ENCODE measurements around the gene ZBED6. TPM values are rescaled to one million over a fixed set of nuclear protein-coding genes. Genes with fewer than 3 reads are reported as not detected.
A peak's percentile ranks its signal among the peaks of the same experiment; 100 is the strongest.
"Not testable (repeated sequence)": the region's sequence is repeated elsewhere in the genome, so short reads cannot be mapped to it uniquely, and the experiment has no call there.

The ZBED6 gene, protein sequence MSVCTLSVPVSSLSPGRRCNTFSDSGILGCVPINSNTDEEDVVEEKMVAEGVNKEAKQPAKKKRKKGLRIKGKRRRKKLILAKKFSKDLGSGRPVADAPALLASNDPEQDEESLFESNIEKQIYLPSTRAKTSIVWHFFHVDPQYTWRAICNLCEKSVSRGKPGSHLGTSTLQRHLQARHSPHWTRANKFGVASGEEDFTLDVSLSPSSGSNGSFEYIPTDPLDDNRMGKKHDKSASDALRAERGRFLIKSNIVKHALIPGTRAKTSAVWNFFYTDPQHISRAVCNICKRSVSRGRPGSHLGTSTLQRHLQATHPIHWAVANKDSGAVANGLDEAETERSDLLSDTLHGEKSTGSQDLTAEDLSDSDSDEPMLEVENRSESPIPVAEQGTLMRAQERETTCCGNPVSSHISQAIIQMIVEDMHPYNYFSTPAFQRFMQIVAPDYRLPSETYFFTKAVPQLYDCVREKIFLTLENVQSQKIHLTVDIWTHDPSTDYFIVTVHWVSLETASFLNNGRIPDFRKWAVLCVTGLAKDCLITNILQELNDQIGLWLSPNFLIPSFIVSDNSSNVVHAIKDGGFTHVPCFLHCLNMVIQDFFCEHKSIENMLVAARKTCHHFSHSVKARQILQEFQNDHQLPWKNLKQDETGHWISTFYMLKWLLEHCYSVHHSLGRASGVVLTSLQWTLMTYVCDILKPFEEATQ (N-terminal part only)
- total RNA-seq = 13.7 TPM
- long read RNA-seq = 0 reads

DNA sequence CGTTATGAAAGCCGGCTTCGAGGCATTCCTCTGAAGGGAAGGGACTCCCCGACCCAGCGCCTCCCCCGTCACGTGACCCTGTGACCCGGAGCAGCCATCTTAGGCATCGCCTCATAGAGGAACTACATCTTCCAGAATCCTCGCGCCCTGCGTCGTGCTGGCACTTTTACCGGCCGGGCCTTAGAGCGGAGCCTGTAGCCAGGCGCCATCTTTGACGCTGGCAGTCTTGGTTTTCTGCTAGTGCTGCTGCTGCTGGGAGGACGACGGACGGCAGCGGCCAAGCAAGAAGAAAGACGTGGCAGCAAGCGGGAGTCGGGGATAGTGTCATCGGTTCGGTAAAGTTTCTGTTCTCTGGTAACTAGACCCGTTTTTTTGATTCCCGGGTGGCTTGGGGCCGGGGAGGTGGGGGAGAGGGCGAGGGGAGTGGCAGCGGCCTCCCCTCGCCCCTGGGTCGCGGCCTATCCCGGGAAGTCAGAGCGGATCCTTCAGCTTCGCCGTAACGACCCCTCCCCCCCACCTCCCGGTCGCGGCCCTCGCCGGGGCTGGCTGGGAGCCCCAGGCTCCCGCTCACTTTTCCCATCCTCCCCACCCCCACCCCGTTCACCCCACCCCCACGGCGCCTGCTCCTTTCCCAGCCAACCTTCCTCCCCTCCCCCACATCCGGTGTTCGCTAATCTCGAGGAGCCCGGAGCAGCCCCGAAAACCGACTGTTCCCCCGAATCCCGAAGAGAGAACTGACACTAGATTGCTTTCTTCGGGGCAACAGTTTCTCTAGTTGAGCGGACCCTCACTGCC is at the start of gene ZBED6, which contains the start of gene ZC3H11A:
TSS of gene ZBED6 (plus strand) at position 183 of the 795 bp plus-strand sequence. CDS start 1,900 bp downstream, outside the sequence.
TSS of gene ZC3H11A (plus strand) at position 183 of the 795 bp plus-strand sequence. CDS start 21,448 bp downstream, outside the sequence.
- ATAC-seq (peak; percentile 97), DNase-seq (peak; percentile 99)
- intact Hi-C loops (cut with micrococcal nuclease) = no loop called here

DNA sequence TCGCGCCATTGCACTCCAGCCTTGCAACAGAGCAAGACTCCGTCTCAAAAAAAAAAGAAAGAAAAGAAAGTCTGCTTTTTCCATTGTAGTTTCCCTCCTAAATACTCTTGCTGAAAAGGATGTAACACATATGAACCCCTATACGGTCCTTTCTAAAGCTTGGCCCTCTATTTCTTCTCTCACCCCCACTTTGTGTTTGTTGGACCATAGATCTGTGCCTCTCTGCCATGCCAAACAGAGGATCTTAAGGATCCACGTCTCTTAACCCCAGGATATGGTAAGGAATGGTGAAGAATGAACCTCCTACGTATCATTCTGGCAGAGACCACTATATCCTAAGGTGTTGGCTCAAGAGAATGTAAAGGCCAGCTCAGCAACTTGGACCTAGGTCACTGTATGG is 49.1 kb upstream of the ZBED6 start:
- DNase-seq (no peak), ATAC-seq (no peak)
- intact Hi-C loops (cut with micrococcal nuclease) = no loop called here

DNA sequence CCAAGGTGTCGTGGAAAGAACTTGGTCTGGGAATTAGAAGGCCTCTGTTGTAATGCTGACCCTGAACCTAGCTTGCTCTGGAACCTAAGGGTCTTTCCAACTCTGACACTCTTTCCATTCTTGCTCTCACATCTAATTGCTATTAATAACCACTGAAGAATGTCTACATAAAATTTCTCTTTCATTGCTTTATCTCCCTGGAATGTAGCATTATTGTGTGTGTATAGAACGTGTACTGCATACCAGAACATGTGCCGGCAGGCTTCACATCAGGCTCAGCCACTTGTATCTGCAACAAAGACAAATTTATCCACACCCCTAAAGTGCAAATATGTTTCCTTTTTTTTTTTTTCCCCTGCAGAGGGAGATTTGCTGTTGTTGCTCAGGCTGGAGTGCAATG is 44.4 kb upstream of the ZBED6 start:
- no peak for ATAC-seq
- intact Hi-C loops (cut with micrococcal nuclease) = no loop called here
- no peak for DNase-seq

DNA sequence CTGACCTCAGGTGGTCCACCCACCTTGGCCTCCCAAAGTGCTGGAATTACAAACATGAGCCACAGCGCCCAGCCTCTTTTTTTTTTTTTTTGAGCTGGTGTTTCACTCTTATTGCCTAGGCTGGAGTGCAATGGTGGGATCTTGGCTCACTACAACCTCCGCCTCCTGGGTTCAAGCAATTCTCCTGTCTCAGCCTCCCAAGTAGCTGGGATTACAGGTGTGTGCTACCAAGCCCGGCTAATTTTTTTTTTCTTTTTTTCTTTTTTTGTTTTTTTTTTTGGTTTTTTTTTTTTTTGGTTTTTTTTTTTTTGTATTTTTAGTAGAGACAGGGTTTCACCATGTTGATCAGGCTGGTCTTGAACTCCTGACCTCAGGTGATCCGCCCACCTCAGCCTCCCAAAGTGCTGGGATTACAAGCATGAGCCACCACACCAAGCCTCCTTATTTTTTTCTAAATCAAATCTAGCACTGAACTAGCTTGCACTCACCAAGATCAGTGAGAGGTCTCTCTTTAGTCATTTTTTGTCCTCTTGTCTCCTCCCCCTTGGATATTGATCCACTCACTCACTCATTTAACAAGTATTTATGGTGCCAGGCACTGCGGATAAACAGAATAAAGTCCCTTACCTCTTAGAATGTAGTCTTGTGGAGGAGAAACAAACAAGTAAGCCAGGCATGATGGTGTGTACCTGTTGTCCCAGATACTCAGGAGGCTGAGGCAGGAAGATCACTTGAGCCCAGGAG is 43.6 kb upstream of the ZBED6 start:
- DNase-seq; intact Hi-C loops (cut with micrococcal nuclease); ATAC-seq: not testable (repeated sequence)

DNA sequence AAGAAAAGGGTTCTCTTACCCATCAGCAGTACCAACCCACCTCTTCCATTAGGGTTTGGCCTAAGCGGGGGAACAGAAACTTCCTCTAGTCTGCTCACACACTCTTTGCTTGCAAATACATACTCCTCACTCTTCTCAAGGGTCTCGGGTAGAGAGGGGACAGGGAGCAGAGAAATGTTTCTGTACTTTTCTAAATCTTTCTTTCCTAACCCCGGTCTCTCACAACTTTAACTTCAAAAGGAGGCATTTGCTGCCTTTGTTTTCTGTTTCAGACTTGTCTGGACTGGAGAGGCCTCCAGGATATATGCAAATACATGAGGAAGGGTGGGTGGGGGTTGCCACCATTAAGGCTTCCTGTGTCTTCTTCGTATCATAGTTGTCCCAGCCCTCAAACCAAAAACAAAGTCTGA is 41.0 kb upstream of the ZBED6 start:
- intact Hi-C loops (cut with micrococcal nuclease) = no loop called here
- no peak for ATAC-seq
- no peak for DNase-seq

DNA sequence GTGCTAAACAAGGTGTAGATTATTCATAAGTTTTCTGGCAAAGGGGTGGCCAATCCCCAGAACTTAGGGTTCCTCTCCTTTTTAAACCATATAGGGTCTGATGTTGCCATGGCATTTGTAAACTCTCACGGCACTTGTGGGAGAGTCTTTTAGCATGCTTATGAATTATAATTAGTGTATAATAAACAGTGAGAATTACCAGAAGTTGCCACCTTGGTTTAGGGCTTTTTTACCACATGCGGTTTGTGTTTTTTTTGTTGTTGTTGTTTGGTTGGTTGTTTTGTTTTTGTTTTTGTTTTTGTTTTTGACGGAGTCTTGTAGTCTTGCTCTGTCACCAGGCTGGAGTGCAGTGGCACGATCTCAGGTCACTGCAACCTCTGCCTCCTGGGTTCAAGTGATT is 39.4 kb upstream of the ZBED6 start:
- ATAC-seq (no peak), DNase-seq (no peak)
- intact Hi-C loops (cut with micrococcal nuclease) = no loop called here

DNA sequence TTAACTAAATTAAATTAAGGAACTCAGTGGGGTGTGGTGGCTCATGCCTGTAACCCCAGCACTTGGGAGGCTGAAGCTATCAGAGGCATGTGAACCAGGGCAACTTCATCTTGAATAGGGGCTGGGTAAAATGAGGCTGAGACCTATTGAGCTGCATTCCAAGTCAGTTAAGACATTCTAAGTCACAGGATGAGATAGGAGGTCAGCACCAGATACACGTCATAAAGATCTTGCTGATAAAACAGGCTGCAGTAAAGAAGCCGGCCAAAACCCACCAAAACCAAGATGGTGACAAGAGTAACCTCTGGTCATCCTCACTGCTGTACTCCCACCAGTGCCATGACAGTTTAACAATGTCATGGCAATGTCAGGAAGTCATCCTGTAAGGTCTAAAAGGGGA is 36.7 kb upstream of the ZBED6 start:
- DNase-seq; intact Hi-C loops (cut with micrococcal nuclease); ATAC-seq: not testable (repeated sequence)

DNA sequence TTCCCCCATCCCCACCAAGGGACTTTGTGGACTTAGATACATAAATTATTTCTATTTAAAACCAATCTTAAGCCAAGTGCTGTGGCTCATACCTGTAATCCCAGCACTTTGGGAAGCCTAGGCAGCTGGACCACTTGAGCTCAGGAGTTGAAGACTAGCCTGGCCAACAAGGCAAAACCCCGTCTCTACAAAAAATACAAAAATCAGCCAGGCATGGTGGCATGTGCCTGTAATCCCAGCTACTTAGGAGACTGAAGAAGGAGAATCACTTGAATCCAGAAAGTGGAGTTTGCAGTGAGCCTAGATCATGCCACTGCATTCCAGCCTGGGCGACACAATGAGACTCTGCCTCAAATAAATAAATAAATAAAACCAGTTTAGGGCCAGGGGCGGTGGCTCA is 34.9 kb upstream of the ZBED6 start:
- intact Hi-C loops (cut with micrococcal nuclease) = no loop called here
- no peak for ATAC-seq
- no peak for DNase-seq

- DNase-seq; intact Hi-C loops (cut with micrococcal nuclease); ATAC-seq: not testable (repeated sequence)
These were observed 33.5 kb upstream of the ZBED6 start for GRCh38 chr1:203761958-203762357.

- intact Hi-C loops (cut with micrococcal nuclease) = no loop called here
- DNase-seq (no peak), ATAC-seq (no peak)
These were observed 31.9 kb upstream of the ZBED6 start for GRCh38 chr1:203763505-203763904.

DNA sequence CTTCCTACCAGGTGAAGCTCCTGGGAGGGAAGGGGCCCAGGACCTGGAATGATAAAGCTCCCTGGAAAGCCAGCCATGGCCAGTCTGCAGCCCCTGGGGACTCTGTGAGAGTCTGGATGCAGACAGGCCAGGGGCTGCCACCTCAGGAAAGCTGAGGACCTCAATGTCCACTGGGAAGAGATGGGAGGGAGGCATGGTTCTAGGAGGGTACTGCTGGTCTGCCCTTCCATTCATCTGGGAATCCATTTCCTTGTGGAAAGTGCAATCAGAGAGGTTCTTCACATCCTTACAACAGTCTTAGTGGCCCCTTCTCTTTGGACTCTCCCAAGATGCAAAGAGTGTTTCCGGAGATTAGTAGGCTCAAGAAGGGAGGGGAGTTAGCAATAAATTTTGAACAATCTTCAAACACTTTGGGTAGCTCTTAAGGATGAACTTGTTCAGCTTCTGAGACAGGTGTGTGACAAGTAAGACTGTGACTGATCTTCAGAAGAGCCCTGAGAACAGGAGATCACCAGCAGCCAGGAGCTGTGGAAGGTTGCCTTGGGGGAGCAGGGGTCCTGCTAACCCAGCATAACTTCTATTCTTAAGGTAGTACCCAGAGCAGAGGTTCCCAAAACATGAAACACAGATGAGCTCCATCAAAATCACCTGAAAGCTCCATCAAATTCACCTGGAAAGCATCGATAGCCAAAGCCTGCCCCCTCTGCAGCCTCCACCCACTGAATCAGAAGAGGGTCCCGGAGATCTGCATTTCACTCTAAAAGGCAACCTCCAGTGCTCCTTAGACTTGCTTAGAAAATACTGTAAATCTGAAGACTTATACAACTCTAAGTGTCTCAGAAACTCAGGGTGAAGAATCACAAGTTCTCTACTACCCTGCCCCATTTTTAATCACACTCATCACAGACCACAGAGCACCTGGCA is 31.1 kb upstream of the ZBED6 start:
- intact Hi-C loops (cut with micrococcal nuclease) = no loop called here
- no peak for ATAC-seq
- DNase-seq = no peak

GRCh38 chr1:203765029-203765837 is 30.2 kb upstream of the ZBED6 start, which contains the start of gene LAX1:
LAX1 (plus strand) TSS chr1:203765183; CDS start chr1:203765566, 383 bp downstream.
- intact Hi-C loops (cut with micrococcal nuclease) = no loop called here
- ATAC-seq (no peak), DNase-seq (no peak)

DNA sequence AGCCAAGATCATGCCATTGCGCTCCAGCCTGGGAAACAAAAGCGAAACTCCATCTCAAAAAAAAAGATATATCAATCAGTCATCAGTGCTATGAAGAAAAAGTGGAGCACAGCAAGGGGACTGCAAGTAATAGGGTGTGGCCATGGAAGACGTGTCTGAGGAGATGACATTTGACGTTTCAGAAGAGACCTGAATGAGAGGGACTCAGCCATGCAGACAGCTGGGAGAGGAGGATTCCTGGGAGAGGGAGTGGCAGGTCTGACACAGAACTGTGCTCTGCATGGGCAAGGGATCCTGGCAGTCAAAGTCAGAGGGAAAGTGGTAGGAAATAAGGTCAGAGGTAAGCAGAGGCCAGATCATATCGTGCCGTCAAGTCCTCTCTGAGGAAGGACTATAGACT is 27.2 kb upstream of the ZBED6 start:
- intact Hi-C loops (cut with micrococcal nuclease) = no loop called here
- DNase-seq (no peak), ATAC-seq (no peak)

GRCh38 chr1:203769505-203770343 is 25.7 kb upstream of the ZBED6 start:
- ATAC-seq (peak; percentile 93), DNase-seq (peak; percentile 78)
- intact Hi-C loops (cut with micrococcal nuclease) = no loop called here

GRCh38 chr1:203771901-203772301 is 23.5 kb upstream of the ZBED6 start:
- intact Hi-C loops (cut with micrococcal nuclease) = no loop called here
- no peak for DNase-seq

GRCh38 chr1:203772836-203773235 is 22.6 kb upstream of the ZBED6 start:
- DNase-seq (no peak), ATAC-seq (no peak)
- intact Hi-C loops (cut with micrococcal nuclease) = no loop called here

More at GRCh38 chr1:203771901-203772301, 23.5 kb upstream of the ZBED6 start:
- no peak for ATAC-seq

Data from left ventricle myocardium superior (tissue), 1 donor.